Measurements from ENCODE around the gene ST6GAL1.
"Not testable (repeated sequence)": the region's sequence is repeated elsewhere in the genome, so short reads cannot be mapped to it uniquely, and the experiment has no call there.

ST6GAL1 gene

GRCh38 chr3:187054433-187054832 is 124.1 kb downstream of the ST6GAL1 start:
- not testable (repeated sequence) for DNase-seq

GRCh38 chr3:187057803-187058202 is 127.5 kb downstream of the ST6GAL1 start:
- DNase-seq: not testable (repeated sequence)

- DNase-seq: no peak
Measured at GRCh38 chr3:187061748-187062147, 131.4 kb downstream of the ST6GAL1 start.

- DNase-seq: no peak
Measured at GRCh38 chr3:187062526-187063177, 132.3 kb downstream of the ST6GAL1 start.

DNA sequence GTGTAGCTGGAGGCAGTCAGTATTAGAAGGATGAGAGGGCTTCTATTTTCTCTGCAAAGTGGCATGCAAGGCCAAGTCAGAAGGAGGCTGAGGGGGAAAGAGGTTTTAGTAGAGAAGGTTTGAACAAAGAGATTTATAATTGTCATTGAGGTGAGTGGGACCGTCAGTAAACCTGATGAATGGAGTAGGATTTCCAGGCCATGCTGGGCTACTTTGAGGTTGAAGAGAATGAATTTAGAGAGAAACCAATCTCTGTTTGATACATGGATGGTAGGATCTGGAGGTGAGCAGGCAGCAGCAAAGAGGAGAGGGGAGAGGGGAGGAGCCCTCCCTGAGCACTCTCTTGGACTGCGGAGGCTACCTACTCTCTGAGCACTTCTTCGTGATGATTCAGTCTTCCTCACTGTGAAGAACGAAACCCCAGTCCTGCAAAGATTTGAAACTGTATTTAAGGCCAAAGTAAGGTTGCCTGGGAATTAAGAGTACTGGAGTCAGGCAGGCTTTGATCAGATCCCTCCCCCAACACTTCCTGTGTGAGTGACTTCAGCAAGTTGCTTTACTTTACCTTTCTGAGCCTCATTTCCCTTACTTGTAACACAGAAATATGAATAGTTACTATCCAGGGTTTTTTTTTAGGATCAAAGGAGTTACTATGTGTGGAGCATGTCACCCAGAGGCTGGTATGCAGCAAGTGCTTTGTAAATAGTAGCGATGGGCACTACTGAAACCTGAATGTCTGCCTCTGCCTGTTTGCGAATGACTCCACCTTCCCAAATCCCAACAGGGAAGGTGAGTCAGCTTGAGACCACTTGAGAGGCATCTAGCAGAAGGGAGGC is 133.2 kb downstream of the ST6GAL1 start:
- no peak for DNase-seq

GRCh38 chr3:187064210-187065115 is 134.1 kb downstream of the ST6GAL1 start:
- DNase-seq: peak in 1 of 2 experiments; percentile 27

- peak; percentile 26 for DNase-seq
Measured at GRCh38 chr3:187066228-187066995, 136.1 kb downstream of the ST6GAL1 start.

DNA sequence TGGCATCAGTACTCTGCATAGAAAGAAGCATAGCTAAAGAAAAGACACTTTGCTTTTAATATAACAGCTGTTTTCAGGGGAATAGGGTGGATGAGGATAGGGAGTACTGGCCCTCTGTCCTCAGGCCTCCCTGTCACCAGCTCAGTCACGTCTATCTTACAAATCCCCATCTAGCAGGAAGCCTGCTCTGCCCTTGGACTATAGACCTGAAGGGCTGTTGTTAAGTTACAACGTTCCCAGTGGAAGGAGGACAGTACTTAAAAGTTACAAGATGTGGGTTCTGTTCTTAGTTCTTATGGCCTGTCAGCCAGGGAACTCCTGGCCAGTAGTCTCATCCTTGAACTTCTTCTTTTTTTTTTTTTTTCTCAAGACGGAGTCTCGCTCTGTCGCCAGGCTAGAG is 138.5 kb downstream of the ST6GAL1 start:
- no peak for DNase-seq

GRCh38 chr3:187069857-187070516 is 139.7 kb downstream of the ST6GAL1 start:
- DNase-seq: no peak

GRCh38 chr3:187072102-187072501 is 141.8 kb downstream of the ST6GAL1 start:
- DNase-seq: no peak

GRCh38 chr3:187072511-187072910 is 142.2 kb downstream of the ST6GAL1 start:
- DNase-seq: no peak

DNA sequence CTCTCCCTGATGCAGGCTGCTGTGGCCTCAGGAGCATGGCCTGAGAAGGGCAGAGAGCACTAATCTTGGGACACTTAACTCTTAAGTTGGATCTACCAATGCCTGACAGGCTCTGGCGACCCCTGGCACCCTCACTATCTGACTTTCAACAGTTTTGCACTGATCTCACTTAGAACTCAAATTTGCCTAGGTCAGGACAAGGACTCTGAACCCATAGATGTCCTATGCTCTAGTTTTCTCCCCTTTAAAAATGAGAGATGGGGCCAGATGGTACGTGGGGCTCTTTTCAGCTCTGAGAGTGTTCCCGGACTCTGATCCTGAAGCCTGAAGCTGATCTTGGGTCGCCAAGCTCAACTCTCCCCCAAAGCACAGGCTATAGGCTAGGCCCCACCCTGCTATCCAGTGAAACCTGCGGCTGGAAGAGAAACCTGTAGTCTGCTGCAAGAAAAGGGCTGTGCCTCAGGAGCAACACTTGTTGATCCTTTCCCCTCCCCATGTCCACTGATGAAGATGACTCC is 143.3 kb downstream of the ST6GAL1 start:
- no peak for DNase-seq

DNA sequence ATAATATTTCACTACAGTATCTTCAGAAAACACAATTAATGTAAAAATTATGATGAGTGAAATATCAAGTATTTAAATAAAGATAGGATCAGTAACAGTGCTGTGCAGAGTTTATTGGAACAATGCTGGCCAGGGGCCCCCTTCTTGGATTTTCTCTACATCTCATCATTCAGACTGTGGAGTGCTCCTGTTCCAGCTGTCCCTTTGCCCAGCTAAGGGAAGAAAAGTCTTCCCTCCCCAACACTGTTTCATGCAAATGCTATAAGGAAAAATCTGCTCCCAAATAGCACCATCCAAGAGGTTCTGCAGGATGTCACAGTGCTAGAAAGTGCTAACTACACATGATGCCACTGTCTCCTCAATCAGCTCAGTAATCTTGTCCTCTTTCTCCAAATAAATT is 144.5 kb downstream of the ST6GAL1 start:
- no peak for DNase-seq

GRCh38 chr3:187076297-187076696 is 146.0 kb downstream of the ST6GAL1 start:
- no peak for DNase-seq

DNA sequence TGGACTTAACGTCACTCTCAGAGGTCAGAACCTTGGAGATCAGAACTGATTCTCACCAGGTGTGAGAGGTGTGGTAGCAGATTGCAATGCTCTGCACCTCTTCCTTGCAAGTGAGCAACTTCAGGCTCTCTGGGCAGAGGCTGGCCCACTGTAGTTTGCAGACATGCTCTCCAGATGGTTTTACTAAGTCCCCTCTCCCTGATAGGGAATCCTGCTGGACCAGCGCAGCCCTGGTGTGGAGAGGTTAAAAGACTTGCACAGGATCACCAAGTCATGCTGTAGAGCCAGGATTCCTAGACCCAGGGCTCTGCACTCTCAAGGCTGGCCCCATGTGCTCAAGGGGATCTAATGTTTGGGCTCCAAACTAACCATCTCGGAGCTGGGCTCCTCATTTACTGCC is 146.8 kb downstream of the ST6GAL1 start:
- no peak for DNase-seq

DNA sequence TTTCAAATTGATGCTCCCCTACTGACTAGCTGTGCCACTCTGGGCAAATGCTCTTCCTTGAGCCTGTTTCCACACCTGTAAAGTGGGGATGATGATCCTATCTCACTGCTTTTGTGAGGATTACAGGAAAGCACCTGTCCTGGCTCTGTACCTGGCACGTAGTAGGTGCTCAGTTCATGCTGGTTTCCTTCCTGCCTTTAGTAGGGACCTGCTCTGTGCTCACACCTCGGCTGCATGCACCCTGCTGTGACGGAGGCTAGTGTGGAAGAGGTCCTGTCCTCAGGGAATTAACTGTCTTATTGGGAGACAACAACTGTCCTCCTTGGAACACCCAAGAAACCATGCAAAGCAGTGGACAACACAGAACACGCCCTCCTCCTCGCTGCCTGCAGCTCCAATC is 147.2 kb downstream of the ST6GAL1 start:
- no peak for DNase-seq

DNA sequence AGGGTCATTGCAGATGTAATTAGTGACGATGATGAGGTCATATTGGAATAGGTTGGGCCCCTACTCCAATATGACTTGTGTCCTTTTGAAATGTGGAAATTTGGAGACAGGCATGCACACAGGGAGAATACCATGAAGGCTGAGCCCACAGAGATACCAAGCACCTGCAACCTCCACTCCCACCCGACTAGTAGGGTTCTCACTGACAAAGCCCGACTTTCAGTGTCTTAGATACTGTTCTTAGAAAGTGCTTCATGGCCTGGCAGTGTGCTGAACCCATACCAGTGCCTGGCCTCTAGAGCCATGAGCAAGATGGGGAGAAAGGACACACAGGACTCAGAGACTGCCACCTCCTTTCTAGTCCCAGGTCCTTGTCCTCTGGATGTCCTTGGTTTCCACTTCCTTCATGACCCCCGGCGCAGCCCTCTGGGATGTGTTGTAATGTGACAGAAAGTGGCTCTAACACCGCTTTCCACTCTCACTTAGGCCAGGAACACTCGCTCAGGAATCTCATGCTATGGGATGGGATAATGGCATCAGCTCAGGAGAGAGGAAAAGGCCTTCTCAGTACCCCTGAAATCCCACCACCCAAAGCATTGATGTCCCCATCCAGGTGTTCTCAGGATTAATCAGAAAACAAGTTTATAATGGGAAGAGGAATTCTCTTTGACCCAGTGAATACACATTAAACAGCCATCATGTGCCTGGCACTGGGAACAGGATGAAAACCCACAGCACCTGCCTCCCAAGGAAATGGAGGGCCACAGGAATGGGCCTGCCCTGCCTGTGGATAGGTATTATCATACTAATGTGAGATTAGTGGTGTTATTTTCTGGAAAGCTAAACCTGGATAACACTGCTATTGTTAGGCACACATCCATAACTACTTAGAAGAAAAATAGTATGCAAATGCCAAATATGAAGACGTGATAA is 149.0 kb downstream of the ST6GAL1 start:
- no peak for DNase-seq

- no peak for DNase-seq
Measured at GRCh38 chr3:187080799-187081450, 150.6 kb downstream of the ST6GAL1 start.

DNA sequence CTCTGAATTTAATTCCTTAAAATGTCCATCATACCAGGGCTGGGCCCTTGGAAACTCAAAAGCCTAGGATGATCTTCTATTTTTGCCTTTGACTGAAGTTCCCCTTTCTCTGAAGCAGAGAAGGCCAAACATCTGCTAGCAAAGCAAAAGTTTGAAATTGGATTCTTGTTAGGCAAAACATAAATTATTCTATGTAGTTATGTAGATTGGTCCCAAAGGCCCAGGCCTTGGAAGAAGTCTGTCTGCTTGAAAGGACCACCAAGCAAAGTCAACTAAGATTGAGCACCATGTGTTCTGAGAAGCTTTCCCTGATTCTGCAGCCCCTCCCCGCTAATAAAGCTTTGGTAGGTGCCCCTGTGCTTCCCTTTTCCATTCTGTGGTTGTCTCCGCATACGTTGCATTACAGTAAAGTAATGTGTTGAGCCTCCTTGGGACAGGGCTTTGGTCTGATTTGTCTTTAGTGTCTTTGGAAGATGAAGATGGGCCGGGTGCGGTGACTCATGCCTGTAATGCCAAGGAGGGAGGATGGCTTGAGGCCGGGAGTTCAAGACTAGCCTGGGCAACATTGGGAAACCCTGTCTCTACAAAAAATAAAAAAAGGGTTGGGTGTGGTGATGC is 152.5 kb downstream of the ST6GAL1 start:
- no peak for DNase-seq

- DNase-seq: no peak
Measured at GRCh38 chr3:187084126-187084525, 153.8 kb downstream of the ST6GAL1 start.

Measured in AML-193 (cell line).